Ishikawa (cell line): ENCODE measurements around the gene ENOX2.

Experiments
- CEBPB ChIP-seq: IDR thresholded peaks from 2 replicates; pipeline ENCODE4 v1.6.1; 2012
- CREB1 ChIP-seq: IDR thresholded peaks from 2 replicates; pipeline ENCODE4 v1.6.1; 2012; ENCODE audit warnings: low read depth
- EGR1 ChIP-seq: IDR thresholded peaks from 2 replicates; pipeline ENCODE4 v1.6.1; 2012
- EP300 ChIP-seq: IDR thresholded peaks from 2 replicates; pipeline ENCODE4 v1.6.1; 2012; ENCODE audit warnings: borderline replicate concordance
- FOXM1 ChIP-seq: IDR thresholded peaks from 2 replicates; pipeline ENCODE4 v1.6.1; 2012; ENCODE audit warnings: low read depth, borderline replicate concordance
- MAX ChIP-seq: IDR thresholded peaks from 2 replicates; pipeline ENCODE4 v1.6.1; 2012
- NFIC ChIP-seq: IDR thresholded peaks from 2 replicates; pipeline ENCODE4 v1.6.1; 2012
- RAD21 ChIP-seq: IDR thresholded peaks from 2 replicates; pipeline ENCODE4 v1.6.1; 2012; ENCODE audit warnings: low read depth
- REST ChIP-seq: IDR thresholded peaks from 2 replicates; pipeline ENCODE4 v1.6.1; 2012; ENCODE audit warnings: low read depth, mild to moderate bottlenecking
- TAF1 ChIP-seq: IDR thresholded peaks from 2 replicates; pipeline ENCODE4 v1.6.1; 2012; ENCODE audit warnings: low read depth, mild to moderate bottlenecking
- TCF12 ChIP-seq: IDR thresholded peaks from 2 replicates; pipeline ENCODE4 v1.6.1; 2012; ENCODE audit warnings: low read depth
- USF1 ChIP-seq: IDR thresholded peaks from 2 replicates; pipeline ENCODE4 v1.6.1; 2012
- YY1 ChIP-seq: IDR thresholded peaks from 2 replicates; pipeline ENCODE4 v1.6.1; 2012; ENCODE audit warnings: low read depth

- TF ChIP-seq EP300 (no peak), FOXM1 (no peak), TAF1 (no peak), USF1 (no peak), YY1 (no peak), TCF12 (no peak), RAD21 (no peak), NFIC (no peak), EGR1 (no peak), REST (no peak), CREB1 (no peak), MAX (no peak), CEBPB (no peak)
Observed at GRCh38 chrX:130874751-130875150, 28.3 kb downstream of the ENOX2 start.
